Myocyte (in vitro differentiated cells): ENCODE measurements around the gene COX11. TPM values are rescaled to one million over a fixed set of nuclear protein-coding genes. Genes with fewer than 3 reads are reported as not detected.

ENCODE experiments used
- total RNA-seq: library from RNA; depleted of rRNA; stranded (reverse); fragments of >200 nt; gene quantifications from 2 replicates; pipeline ENCODE4 v1.2.3, GENCODE V29; 2014

COX11 gene
- total RNA-seq, 1 donor from 2014 or later = 110 TPM

Other genes starting within 250 kb of the COX11 start
- gene TOM1L1, start 67.8 kb downstream of the COX11 start, total RNA-seq = 29.1 and 36.5 TPM in 2 replicates
- 20.5 and 45.0 TPM in 2 replicates for gene STXBP4, start 111 bp upstream of the COX11 start, total RNA-seq